ENCODE results near the gene KAZN.

KAZN gene

DNA sequence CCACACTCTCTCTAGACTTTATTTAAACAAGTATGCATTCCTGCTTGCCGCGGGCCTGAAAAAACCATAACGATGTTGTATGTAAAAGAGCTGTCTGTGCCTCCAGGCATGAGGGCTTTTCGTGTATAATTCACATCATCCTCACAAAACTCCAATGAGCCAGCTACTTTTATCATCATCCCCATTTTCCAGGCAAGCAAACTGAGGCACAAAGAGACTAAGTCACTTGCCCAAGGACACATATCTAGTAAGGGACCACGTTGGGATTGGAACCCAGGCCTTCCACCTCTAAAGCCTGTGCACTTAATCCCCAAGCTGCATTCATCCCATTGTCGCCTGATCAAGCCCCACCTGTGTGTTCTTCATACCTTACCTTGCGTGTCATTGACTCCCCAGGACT lies 226.9 kb downstream of the KAZN start:
- WGBS = 89% methylated on average over 7 of the region's 7 CpGs

DNA sequence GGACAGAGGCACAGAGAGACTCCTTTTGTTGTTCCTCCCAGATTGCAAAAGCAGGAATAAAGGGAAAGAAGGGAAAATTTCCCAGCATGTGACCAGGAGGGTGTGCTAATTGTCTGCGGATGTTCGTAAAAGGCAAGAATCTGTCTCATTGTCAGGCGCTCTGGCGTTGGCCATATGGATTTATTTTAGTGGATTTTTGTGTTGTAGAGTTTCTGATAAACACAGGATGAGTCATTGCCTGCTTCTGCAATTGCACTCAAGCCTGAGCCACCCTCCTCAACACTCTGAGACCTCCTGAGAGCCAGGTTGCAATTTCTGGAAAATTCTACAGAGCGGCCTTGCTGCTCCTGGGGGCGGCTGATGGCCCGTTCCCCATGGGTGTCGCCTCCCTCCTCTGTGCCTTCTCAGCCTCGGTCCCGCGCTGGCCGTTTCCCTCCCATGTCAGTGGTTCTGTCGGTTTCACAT lies 227.7 kb downstream of the KAZN start:
- Histone ChIP-seq H3K14ac (ENCODE audit: low read length in 2 of 2) (peak overlapping the region in 1 of 2 experiments; percentile 82), H3K79me1 (replicated peaks; ENCODE audit: low read length, poor library complexity, severe bottlenecking) (no peaks in the 10 kb centered on the region), H4K8ac (ENCODE audit: low read length) (peak overlapping the region; percentile 81), H2AFZ (ENCODE audit: low read depth, low read length) (no peak overlapping the region), H3K23ac (ENCODE audit: low read length in 2 of 2) (no peak overlapping the region), H3K4ac (ENCODE audit: low read depth in 1 of 2, low read length in 2 of 2) (peak overlapping the region; percentile 31 to 93), H2BK15ac (ENCODE audit: low read depth, poor library complexity, severe bottlenecking) (no peak overlapping the region), H2BK5ac (ENCODE audit: low read depth, low read length, poor library complexity, severe bottlenecking) (no peak overlapping the region), H2AK5ac (ENCODE audit: low read length, severe bottlenecking) (no peak overlapping the region), H4K91ac (ENCODE audit: low read length) (peak overlapping the region; percentile 95), H3K18ac (ENCODE audit: low read depth in 1 of 2, low read length in 2 of 2) (peak overlapping the region; percentile 94 to 96), H3K4me2 (ENCODE audit: low read length, poor library complexity, severe bottlenecking) (no peak overlapping the region), H3K4me1 (ENCODE audit: control insufficient read depth, insufficient read depth, low read depth, low read length) (no peaks in the 10 kb centered on the region), H3K27me3 (ENCODE audit: control insufficient read depth in 1 of 2, insufficient read depth in 1 of 2, low read length in 2 of 2) (no peaks in the 10 kb centered on the region), H3K9me3 (ENCODE audit: control insufficient read depth, low read length) (peaks cover 3% of the 10 kb centered on the region), H3K9ac (ENCODE audit: low read length) (peak overlapping the region; percentile 80), H3K4me3 (ENCODE audit: insufficient read depth in 1 of 2, low read depth in 1 of 2, low read length in 2 of 2) (peak overlapping the region in 1 of 2 experiments; percentile 36), H3K27ac (ENCODE audit: low read length, poor library complexity, severe bottlenecking) (no peak overlapping the region), H2BK120ac (ENCODE audit: low read depth, low read length) (peak overlapping the region; percentile 54), H3K36me3 (ENCODE audit: control insufficient read depth in 1 of 2, insufficient read depth in 2 of 2, low read depth in 1 of 2, low read length in 2 of 2) (no peaks in the 10 kb centered on the region), H2BK12ac (ENCODE audit: low read length in 2 of 2) (peak overlapping the region; percentile 57 to 99)
- peak; percentile 96 for DNase-seq
- 47% methylated on average over 13 of the region's 13 CpGs for WGBS

More for the DNA sequence above, 226.9 kb downstream of the KAZN start:
- no peak overlapping the region for H2BK5ac ChIP-seq (ENCODE audit: low read depth, low read length, poor library complexity, severe bottlenecking)
- H3K9me3 ChIP-seq (ENCODE audit: control insufficient read depth, low read length) = peaks cover 3% of the 10 kb centered on the region
- no peak for DNase-seq
- H3K4me2 ChIP-seq (ENCODE audit: low read length, poor library complexity, severe bottlenecking) = no peak overlapping the region
- H2BK12ac ChIP-seq (ENCODE audit: low read length in 2 of 2) = peak overlapping the region; percentile 99
- no peak overlapping the region for H2BK120ac ChIP-seq (ENCODE audit: low read depth, low read length)
- peaks cover 0 to under 1% of the 10 kb centered on the region in 2 experiments for H3K36me3 ChIP-seq (ENCODE audit: control insufficient read depth in 1 of 2, insufficient read depth in 2 of 2, low read depth in 1 of 2, low read length in 2 of 2)
- H3K23ac ChIP-seq (ENCODE audit: low read length in 2 of 2) = no peak overlapping the region
- H4K8ac ChIP-seq (ENCODE audit: low read length) = peak overlapping the region; percentile 81
- no peak overlapping the region for H2AFZ ChIP-seq (ENCODE audit: low read depth, low read length)
- H4K91ac ChIP-seq (ENCODE audit: low read length) = peak overlapping the region; percentile 93
- peak overlapping the region in 1 of 2 experiments; percentile 93 for H3K4ac ChIP-seq (ENCODE audit: low read depth in 1 of 2, low read length in 2 of 2)
- H2AK5ac ChIP-seq (ENCODE audit: low read length, severe bottlenecking) = no peak overlapping the region
- no peak overlapping the region for H3K27ac ChIP-seq (ENCODE audit: low read length, poor library complexity, severe bottlenecking)
- H2BK15ac ChIP-seq (ENCODE audit: low read depth, poor library complexity, severe bottlenecking) = no peak overlapping the region
- H3K18ac ChIP-seq (ENCODE audit: low read depth in 1 of 2, low read length in 2 of 2) = peak overlapping the region; percentile 86 to 96
- H3K14ac ChIP-seq (ENCODE audit: low read length in 2 of 2) = peak overlapping the region in 1 of 2 experiments; percentile 82
- H3K4me3 ChIP-seq (ENCODE audit: insufficient read depth in 1 of 2, low read depth in 1 of 2, low read length in 2 of 2) = peak overlapping the region in 1 of 2 experiments; percentile 28
- H3K4me1 ChIP-seq (ENCODE audit: control insufficient read depth, insufficient read depth, low read depth, low read length) = no peaks in the 10 kb centered on the region
- no peaks in the 10 kb centered on the region for H3K79me1 ChIP-seq (replicated peaks; ENCODE audit: low read length, poor library complexity, severe bottlenecking)
- no peaks in the 10 kb centered on the region for H3K27me3 ChIP-seq (ENCODE audit: control insufficient read depth in 1 of 2, insufficient read depth in 1 of 2, low read length in 2 of 2)
- H3K9ac ChIP-seq (ENCODE audit: low read length) = peak overlapping the region; percentile 80

DNA sequence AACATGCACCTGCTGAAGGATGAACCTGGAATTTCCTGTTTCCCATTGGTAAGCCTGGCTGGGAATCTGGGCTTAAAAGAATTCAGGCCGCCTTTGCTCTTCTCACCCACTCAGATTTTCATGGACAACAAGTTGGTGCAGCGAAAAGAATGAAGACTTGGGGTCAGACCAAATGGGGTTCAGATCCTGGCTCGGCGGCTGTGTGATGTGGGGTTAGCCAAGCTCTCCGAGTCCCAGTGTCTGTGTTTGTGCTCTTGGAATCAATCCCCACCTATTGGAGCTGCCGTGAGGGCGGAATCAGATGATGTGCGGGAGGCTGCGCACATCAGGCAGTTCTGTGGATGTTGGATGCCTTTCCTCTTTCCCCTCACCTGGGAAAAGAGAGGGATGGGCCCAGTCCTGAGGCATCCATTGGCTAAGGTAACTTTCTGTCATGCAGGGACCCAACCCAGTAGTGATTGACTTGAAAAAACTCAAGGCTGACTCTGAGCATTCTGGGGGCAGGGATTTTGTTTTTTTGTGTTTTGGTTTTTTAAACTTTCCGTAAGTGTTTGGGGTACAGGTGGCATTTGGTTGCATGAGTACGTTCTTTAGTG lies 228.3 kb downstream of the KAZN start:
- Histone ChIP-seq H3K14ac (ENCODE audit: low read length in 2 of 2) (no peak overlapping the region), H3K9me3 (ENCODE audit: control insufficient read depth, low read length) (peaks cover 3% of the 10 kb centered on the region), H3K23ac (ENCODE audit: low read length in 2 of 2) (no peak overlapping the region), H2BK5ac (ENCODE audit: low read depth, low read length, poor library complexity, severe bottlenecking) (no peak overlapping the region), H3K4me1 (ENCODE audit: control insufficient read depth, insufficient read depth, low read depth, low read length) (no peaks in the 10 kb centered on the region), H3K4me2 (ENCODE audit: low read length, poor library complexity, severe bottlenecking) (no peak overlapping the region), H3K27ac (ENCODE audit: low read length, poor library complexity, severe bottlenecking) (no peak overlapping the region), H3K27me3 (ENCODE audit: control insufficient read depth in 1 of 2, insufficient read depth in 1 of 2, low read length in 2 of 2) (no peaks in the 10 kb centered on the region), H2AFZ (ENCODE audit: low read depth, low read length) (no peak overlapping the region), H3K9ac (ENCODE audit: low read length) (peak overlapping the region; percentile 69), H3K18ac (ENCODE audit: low read depth in 1 of 2, low read length in 2 of 2) (peak overlapping the region; percentile 91 to 94), H2BK12ac (ENCODE audit: low read length in 2 of 2) (peak overlapping the region; percentile 57 to 92), H2BK120ac (ENCODE audit: low read depth, low read length) (peak overlapping the region; percentile 54), H3K79me1 (replicated peaks; ENCODE audit: low read length, poor library complexity, severe bottlenecking) (no peaks in the 10 kb centered on the region), H2BK15ac (ENCODE audit: low read depth, poor library complexity, severe bottlenecking) (no peak overlapping the region), H3K4me3 (ENCODE audit: insufficient read depth in 1 of 2, low read depth in 1 of 2, low read length in 2 of 2) (peak overlapping the region in 1 of 2 experiments; percentile 36), H2AK5ac (ENCODE audit: low read length, severe bottlenecking) (no peak overlapping the region), H3K36me3 (ENCODE audit: control insufficient read depth in 1 of 2, insufficient read depth in 2 of 2, low read depth in 1 of 2, low read length in 2 of 2) (no peaks in the 10 kb centered on the region), H4K8ac (ENCODE audit: low read length) (peak overlapping the region; percentile 79), H3K4ac (ENCODE audit: low read depth in 1 of 2, low read length in 2 of 2) (peak overlapping the region; percentile 9 to 88), H4K91ac (ENCODE audit: low read length) (no peak overlapping the region)
- 98% methylated on average over 10 of the region's 11 CpGs for WGBS
- DNase-seq = no peak

DNA sequence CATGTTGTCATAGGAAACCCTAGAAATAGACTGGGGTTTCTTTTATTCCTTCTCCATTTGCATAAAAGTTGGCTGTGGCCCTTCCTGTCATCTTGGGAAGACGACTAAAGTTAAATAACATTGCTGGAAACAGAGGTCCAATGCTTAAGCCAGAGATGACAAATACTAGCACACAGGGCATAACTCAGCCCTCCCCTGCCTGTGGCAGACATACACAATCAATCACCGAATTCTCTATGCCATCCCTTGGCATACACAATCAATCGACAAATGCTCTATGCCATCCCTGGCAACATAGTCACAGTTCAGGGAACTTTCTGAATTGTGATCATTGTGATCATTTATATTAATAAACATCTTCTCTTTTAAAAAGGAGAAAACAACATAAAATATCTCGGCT lies 229.4 kb downstream of the KAZN start:
- no peak overlapping the region for H3K4me2 ChIP-seq (ENCODE audit: low read length, poor library complexity, severe bottlenecking)
- H3K9me3 ChIP-seq (ENCODE audit: control insufficient read depth, low read length) = peaks cover 3% of the 10 kb centered on the region
- no peak overlapping the region for H2BK5ac ChIP-seq (ENCODE audit: low read depth, low read length, poor library complexity, severe bottlenecking)
- no peak overlapping the region for H2BK15ac ChIP-seq (ENCODE audit: low read depth, poor library complexity, severe bottlenecking)
- H4K8ac ChIP-seq (ENCODE audit: low read length) = no peak overlapping the region
- H3K4ac ChIP-seq (ENCODE audit: low read depth in 1 of 2, low read length in 2 of 2) = no peak overlapping the region
- H3K18ac ChIP-seq (ENCODE audit: low read depth in 1 of 2, low read length in 2 of 2) = no peak overlapping the region
- 97% methylated on average over 3 of the region's 4 CpGs for WGBS
- H3K4me3 ChIP-seq (ENCODE audit: insufficient read depth in 1 of 2, low read depth in 1 of 2, low read length in 2 of 2) = no peak overlapping the region
- peak overlapping the region in 1 of 2 experiments; percentile 42 for H2BK12ac ChIP-seq (ENCODE audit: low read length in 2 of 2)
- H2AFZ ChIP-seq (ENCODE audit: low read depth, low read length) = no peak overlapping the region
- no peaks in the 10 kb centered on the region for H3K36me3 ChIP-seq (ENCODE audit: control insufficient read depth in 1 of 2, insufficient read depth in 2 of 2, low read depth in 1 of 2, low read length in 2 of 2)
- H3K27me3 ChIP-seq (ENCODE audit: control insufficient read depth in 1 of 2, insufficient read depth in 1 of 2, low read length in 2 of 2) = no peaks in the 10 kb centered on the region
- H3K9ac ChIP-seq (ENCODE audit: low read length) = no peak overlapping the region
- H3K27ac ChIP-seq (ENCODE audit: low read length, poor library complexity, severe bottlenecking) = no peak overlapping the region
- H4K91ac ChIP-seq (ENCODE audit: low read length) = no peak overlapping the region
- no peak overlapping the region for H3K23ac ChIP-seq (ENCODE audit: low read length in 2 of 2)
- DNase-seq = no peak
- H2AK5ac ChIP-seq (ENCODE audit: low read length, severe bottlenecking) = no peak overlapping the region
- H3K79me1 ChIP-seq (replicated peaks; ENCODE audit: low read length, poor library complexity, severe bottlenecking) = no peaks in the 10 kb centered on the region
- H3K14ac ChIP-seq (ENCODE audit: low read length in 2 of 2) = no peak overlapping the region
- H3K4me1 ChIP-seq (ENCODE audit: control insufficient read depth, insufficient read depth, low read depth, low read length) = no peaks in the 10 kb centered on the region
- H2BK120ac ChIP-seq (ENCODE audit: low read depth, low read length) = no peak overlapping the region
